Lung (tissue), 12 donors: ENCODE data around the gene IGF2. TPM values are rescaled to one million over a fixed set of nuclear protein-coding genes. Genes with fewer than 3 reads are reported as not detected.
"Not testable (repeated sequence)": the region's sequence is repeated elsewhere in the genome, so short reads cannot be mapped to it uniquely, and the experiment has no call there.

Experiments used
- ATAC-seq: fragments of 200-7000 bp; cut with Tn5 transposase; one replicate; pipeline ENCODE4 v1.9.1; 2020; ENCODE audit warnings: moderate number of reproducible peaks; ENCODE audit not compliant: insufficient read depth, low FRiP score
- DNase-seq, 3 donors: peaks; one replicate each; pipeline ENCODE4 v3.0.0-alpha.2; 2013 to 2017
- H3K27ac ChIP-seq, 2 donors: one replicate each; pipeline ENCODE4 v1.5.1; 2013; ENCODE audit warnings: mild to moderate bottlenecking in 2 of 2, moderate library complexity in 2 of 2, control low read depth in 1 of 2, inconsistent platforms in 1 of 2, low read depth in 1 of 2, low read length in 1 of 2
- H3K27me3 ChIP-seq, 3 donors: one replicate each; pipeline ENCODE4 v1.5.1; 2013; ENCODE audit warnings: low read length in 2 of 3; ENCODE audit not compliant: control insufficient read depth in 3 of 3, insufficient read depth in 3 of 3
- H3K36me3 ChIP-seq, 4 donors: one replicate each; pipeline ENCODE4 v1.5.1; 2013; ENCODE audit warnings: low read length in 4 of 4, mild to moderate bottlenecking in 1 of 4, moderate library complexity in 1 of 4; ENCODE audit not compliant: control insufficient read depth in 4 of 4, insufficient read depth in 4 of 4
- H3K4me1 ChIP-seq, 5 donors: one replicate each; pipeline ENCODE4 v1.5.1; 2013; ENCODE audit warnings: low read length in 5 of 5, mild to moderate bottlenecking in 2 of 5, moderate library complexity in 1 of 5; ENCODE audit not compliant: control insufficient read depth in 5 of 5, insufficient read depth in 5 of 5
- H3K4me3 ChIP-seq: one replicate; pipeline ENCODE4 v1.5.1; 2013; ENCODE audit warnings: mild to moderate bottlenecking, control low read depth, moderate library complexity
- H3K9ac ChIP-seq, 2 donors: one replicate each; pipeline ENCODE4 v1.5.1; 2013; ENCODE audit warnings: low read length in 2 of 2, control low read depth in 1 of 2; ENCODE audit not compliant: insufficient read depth in 1 of 2
- H3K9me3 ChIP-seq, 4 donors: one replicate each; pipeline ENCODE4 v1.5.1; 2013; ENCODE audit warnings: low read length in 3 of 4, mild to moderate bottlenecking in 1 of 4, moderate library complexity in 1 of 4; ENCODE audit not compliant: control insufficient read depth in 4 of 4, insufficient read depth in 3 of 4
- WGBS, 2 donors: extraction: QIAGEN DNeasy Blood & Tissue Kit; methylation state at CpG; one replicate each; pipeline ENCODE4 v1.1.7; 2013; 5-methylcytosine and 5-hydroxymethylcytosine counted together
- polyA plus RNA-seq, 2 donors: library from polyadenylated mRNA; stranded (reverse); fragments of 200-250 nt; gene quantifications; one replicate each; pipeline ENCODE4 v1.2.1, GENCODE V29; 2013
- total RNA-seq, 2 donors: library from RNA; depleted of rRNA in 1 of 2; stranded (reverse); fragments of >200 nt in 1 of 2; gene quantifications; one replicate each; pipeline ENCODE4 v1.2.1, GENCODE V29; 2014 to 2021
- TF ChIP-seq, protein P1 (sequence below): IDR thresholded peaks from 2 replicates; pipeline ENCODE4 v1.5.1; 2012; ENCODE audit warnings: mild to moderate bottlenecking; ENCODE audit errors: control extremely low read depth, extremely low read depth
- donor health status: control.
- donor health status: control.
- donor health status: Bipolar disorder and iron deficiency.
- donor health status: healthy.
- donor health status: DM: yes; HTN: yes; CAD: no.

Gene IGF2
- total and polyA plus RNA-seq, 4 donors, result 2.9 to 87.7 (median 15.6) TPM

DNA sequence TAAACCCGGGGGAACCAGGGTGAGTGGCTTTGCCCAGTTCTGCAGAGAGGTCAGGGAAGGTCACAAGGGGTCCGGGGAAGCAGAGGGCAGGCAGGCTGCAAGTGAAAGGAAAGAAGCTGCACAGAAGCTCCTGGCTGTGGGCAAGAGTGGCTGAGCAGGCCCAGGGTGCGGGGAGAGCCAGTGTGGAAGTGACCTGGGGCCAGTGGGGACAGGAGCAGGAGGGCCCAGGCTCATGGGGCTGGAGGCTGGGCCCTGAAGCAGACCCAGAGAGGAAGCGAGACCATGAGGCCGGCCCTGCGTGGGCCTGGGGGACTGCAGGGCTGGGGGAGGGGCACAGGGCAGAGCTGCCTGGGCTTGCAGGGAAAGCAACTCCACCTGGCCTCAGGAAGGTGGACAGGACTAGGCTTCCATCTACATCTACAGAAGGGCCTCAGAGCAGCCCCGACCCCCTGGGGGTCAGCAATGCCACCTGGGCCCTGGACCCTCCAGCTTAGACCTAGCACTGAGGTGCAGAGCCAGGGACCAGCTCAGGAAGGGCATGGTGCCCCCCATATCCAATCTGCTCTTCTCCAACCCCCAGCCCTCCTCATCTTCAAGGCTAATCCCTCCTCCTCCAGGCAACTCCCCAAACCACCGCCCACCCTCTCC lies 11.6 kb downstream of the IGF2 start:
- WGBS, 2 donors, result 73 to 92% methylated on average over 8 of the region's 8 CpGs
- Histone ChIP-seq H3K9ac (no peak overlapping the region), H3K4me1 (peaks cover 0 to 9% (median 0%) of the 10 kb centered on the region in 5 donors), H3K27me3 (peaks cover 0 to 12% (median 2%) of the 10 kb centered on the region in 3 donors), H3K4me3 (no peak overlapping the region), H3K36me3 (peaks cover 0 to 4% (median 0%) of the 10 kb centered on the region in 4 donors), H3K9me3 (no peaks in the 10 kb centered on the region), H3K27ac (no peak overlapping the region)
- DNase-seq (no peak), ATAC-seq (no peak)
- TF ChIP-seq, protein P1, sequence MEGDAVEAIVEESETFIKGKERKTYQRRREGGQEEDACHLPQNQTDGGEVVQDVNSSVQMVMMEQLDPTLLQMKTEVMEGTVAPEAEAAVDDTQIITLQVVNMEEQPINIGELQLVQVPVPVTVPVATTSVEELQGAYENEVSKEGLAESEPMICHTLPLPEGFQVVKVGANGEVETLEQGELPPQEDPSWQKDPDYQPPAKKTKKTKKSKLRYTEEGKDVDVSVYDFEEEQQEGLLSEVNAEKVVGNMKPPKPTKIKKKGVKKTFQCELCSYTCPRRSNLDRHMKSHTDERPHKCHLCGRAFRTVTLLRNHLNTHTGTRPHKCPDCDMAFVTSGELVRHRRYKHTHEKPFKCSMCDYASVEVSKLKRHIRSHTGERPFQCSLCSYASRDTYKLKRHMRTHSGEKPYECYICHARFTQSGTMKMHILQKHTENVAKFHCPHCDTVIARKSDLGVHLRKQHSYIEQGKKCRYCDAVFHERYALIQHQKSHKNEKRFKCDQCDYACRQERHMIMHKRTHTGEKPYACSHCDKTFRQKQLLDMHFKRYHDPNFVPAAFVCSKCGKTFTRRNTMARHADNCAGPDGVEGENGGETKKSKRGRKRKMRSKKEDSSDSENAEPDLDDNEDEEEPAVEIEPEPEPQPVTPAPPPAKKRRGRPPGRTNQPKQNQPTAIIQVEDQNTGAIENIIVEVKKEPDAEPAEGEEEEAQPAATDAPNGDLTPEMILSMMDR, result no peak

GRCh38 chr11:2126520-2127085 lies 12.6 kb downstream of the IGF2 start:
- TF ChIP-seq, protein P1, result no peak
- Histone ChIP-seq H3K36me3 (peaks cover 0 to 3% (median 0%) of the 10 kb centered on the region in 4 donors), H3K27me3 (peaks cover 0 to 7% (median 0%) of the 10 kb centered on the region in 3 donors), H3K4me1 (peaks cover 0 to 7% (median 0%) of the 10 kb centered on the region in 5 donors), H3K27ac (no peak overlapping the region), H3K9me3 (no peaks in the 10 kb centered on the region), H3K4me3 (no peak overlapping the region), H3K9ac (no peak overlapping the region)
- no peak for ATAC-seq
- WGBS, 2 donors, result 89 to 96% methylated on average over 2 of the region's 2 CpGs
- DNase-seq, result no peak

DNA sequence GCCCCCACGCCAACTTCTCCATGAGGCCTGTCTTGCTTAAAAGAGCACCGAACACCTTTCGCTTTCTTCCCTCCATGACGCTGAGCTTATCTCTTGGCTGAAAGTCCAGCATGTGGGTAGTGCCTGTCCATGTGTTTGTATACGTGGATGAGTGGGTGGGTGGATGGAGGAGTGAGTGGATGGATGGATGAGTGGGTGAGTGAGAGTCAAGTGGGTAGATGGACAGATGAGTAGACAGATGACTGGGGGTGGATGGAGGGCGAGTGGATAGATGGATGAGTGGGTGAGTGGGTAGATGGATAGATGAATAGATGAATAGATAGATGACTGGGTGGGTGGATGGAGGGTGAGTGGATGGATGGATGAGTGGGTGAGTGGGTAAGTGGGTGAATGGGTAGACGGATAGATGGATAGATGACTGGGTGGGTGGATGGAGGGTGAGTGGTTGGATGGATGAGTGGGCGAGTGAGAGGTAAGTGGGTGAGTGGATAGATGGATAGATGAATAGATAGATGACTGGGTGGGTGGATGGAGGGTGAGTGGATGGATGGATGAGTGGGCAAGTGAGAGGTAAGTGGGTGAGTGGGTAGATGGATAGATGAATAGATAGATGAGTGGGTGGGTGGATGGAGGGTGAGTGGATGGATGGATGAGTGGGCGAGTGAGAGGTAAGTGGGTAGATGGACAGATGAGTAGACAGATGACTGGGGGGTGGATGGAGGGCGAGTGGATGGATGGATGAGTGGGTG lies 14.3 kb downstream of the IGF2 start:
- H3K36me3 ChIP-seq, ATAC-seq, H3K4me1 ChIP-seq, H3K27ac ChIP-seq, H3K9me3 ChIP-seq, H3K4me3 ChIP-seq, H3K27me3 ChIP-seq, DNase-seq, H3K9ac ChIP-seq: not testable (repeated sequence)
- 94% methylated on average over 8 of the region's 10 CpGs for WGBS, 2 donors

- 92 to 94% methylated on average over 7 of the region's 7 CpGs for WGBS, 2 donors
- Histone ChIP-seq H3K4me1 (peaks cover 0 to 7% (median 0%) of the 10 kb centered on the region in 5 donors), H3K9ac (no peak overlapping the region), H3K27ac (no peak overlapping the region), H3K4me3 (no peak overlapping the region), H3K36me3 (no peaks in the 10 kb centered on the region), H3K9me3 (no peaks in the 10 kb centered on the region), H3K27me3 (peaks cover 0 to 2% (median 0%) of the 10 kb centered on the region in 3 donors)
- ATAC-seq (no peak), DNase-seq (no peak)
- TF ChIP-seq, protein P1, result no peak
These were observed 15.6 kb downstream of the IGF2 start for GRCh38 chr11:2123628-2123960.
